Upper lobe of right lung (tissue), 1 donor: ENCODE measurements around the gene TOB2. TPM values are rescaled to one million over a fixed set of nuclear protein-coding genes. Genes with fewer than 3 reads are reported as not detected.
A peak's percentile ranks its signal among the peaks of the same experiment; 100 is the strongest.

Experiments used
- ATAC-seq: fragments of 200-7000 bp; cut with Tn5 transposase; one replicate; pipeline ENCODE4 v1.9.1; 2020; ENCODE audit warnings: mild to moderate bottlenecking, moderate library complexity
- DNase-seq: peaks from one replicate; pipeline ENCODE4 v3.0.0-alpha.2; 2020
- H3K27ac ChIP-seq: fragments of 200-600 bp; one replicate; pipeline ENCODE4 v1.8.0; 2022
- H3K27me3 ChIP-seq: fragments of 200-600 bp; one replicate; pipeline ENCODE4 v1.8.0; 2022; ENCODE audit warnings: mild to moderate bottlenecking
- H3K36me3 ChIP-seq: fragments of 200-600 bp; one replicate; pipeline ENCODE4 v1.8.0; 2022
- H3K4me1 ChIP-seq: fragments of 200-600 bp; one replicate; pipeline ENCODE4 v1.8.0; 2022
- H3K4me3 ChIP-seq: fragments of 200-600 bp; one replicate; pipeline ENCODE4 v1.8.0; 2022; ENCODE audit warnings: mild to moderate bottlenecking
- H3K9me3 ChIP-seq: fragments of 200-600 bp; one replicate; pipeline ENCODE4 v1.8.0; 2022
- CTCF ChIP-seq: fragments of 200-600 bp; IDR thresholded peaks from one replicate; pipeline ENCODE4 v1.8.0; 2022; ENCODE audit warnings: antibody characterized with exemption
- intact Hi-C: fragments of 100-400 bp; cut with DNase I; formaldehyde crosslinking; loops from one replicate; pipeline ENCODE4 v1.11.0; 2022
- total RNA-seq: library from RNA; stranded (reverse); fragmentation: NEBNext Ultra II Directional; extraction: Animal tissue kit (Norgen Biotek cat#: 25700); gene quantifications from one replicate; pipeline ENCODE4 v1.2.1, GENCODE V29; 2021
- donor health status: DM: no; HTN: yes; CAD: no; lungs with severe emphysema.

Gene TOB2
- total RNA-seq, 1 donor from 2014 or later: 47.7 TPM

- no peak for ATAC-seq
- intact Hi-C loops: no loop called here
- DNase-seq: no peak
- no peaks in the 10 kb centered on the region for H3K4me1 ChIP-seq
- H3K27ac ChIP-seq: no peak overlapping the region
- TF ChIP-seq CTCF: no peak
- no peaks in the 10 kb centered on the region for H3K9me3 ChIP-seq
- H3K27me3 ChIP-seq: no peaks in the 10 kb centered on the region
- no peak overlapping the region for H3K4me3 ChIP-seq
- H3K36me3 ChIP-seq: peaks cover 58% of the 10 kb centered on the region
Measured at GRCh38 chr22:41459431-41459830, 12.8 kb upstream of the TOB2 start.

GRCh38 chr22:41458161-41458728 is 11.6 kb upstream of the TOB2 start:
- Histone ChIP-seq H3K4me3 (no peak overlapping the region), H3K36me3 (peaks cover 48% of the 10 kb centered on the region), H3K9me3 (no peaks in the 10 kb centered on the region), H3K27me3 (no peaks in the 10 kb centered on the region), H3K27ac (no peak overlapping the region), H3K4me1 (no peaks in the 10 kb centered on the region)
- intact Hi-C loops: no loop called here
- no peak for TF ChIP-seq CTCF
- ATAC-seq (no peak), DNase-seq (no peak)

- peak; percentile 96 for DNase-seq
- peaks cover 5% of the 10 kb centered on the region for H3K4me1 ChIP-seq
- H3K4me3 ChIP-seq: peak overlapping the region; percentile 93
- ATAC-seq: peak; percentile 85
- H3K27ac ChIP-seq: peak overlapping the region; percentile 99
- H3K36me3 ChIP-seq: no peaks in the 10 kb centered on the region
- TF ChIP-seq CTCF: no peak
- H3K27me3 ChIP-seq: no peaks in the 10 kb centered on the region
- H3K9me3 ChIP-seq: no peaks in the 10 kb centered on the region
- intact Hi-C loops: no loop called here
Measured at GRCh38 chr22:41448189-41448808, 1.7 kb upstream of the TOB2 start.

- DNase-seq (peak; percentile 87), ATAC-seq (peak; percentile 40)
- H3K4me3 ChIP-seq: peak overlapping the region; percentile 93
- no peaks in the 10 kb centered on the region for H3K9me3 ChIP-seq
- no peak for TF ChIP-seq CTCF
- H3K4me1 ChIP-seq: peaks cover 7% of the 10 kb centered on the region
- intact Hi-C loops: no loop called here
- H3K27me3 ChIP-seq: no peaks in the 10 kb centered on the region
- H3K36me3 ChIP-seq: no peaks in the 10 kb centered on the region
- H3K27ac ChIP-seq: peak overlapping the region; percentile 99
Measured at GRCh38 chr22:41447435-41448188, 1.0 kb upstream of the TOB2 start.

- peak; percentile 77 for DNase-seq
- peak overlapping the region; percentile 93 for H3K4me3 ChIP-seq
- H3K36me3 ChIP-seq: peaks cover 8% of the 10 kb centered on the region
- H3K27ac ChIP-seq: peak overlapping the region; percentile 99
- no peaks in the 10 kb centered on the region for H3K27me3 ChIP-seq
- intact Hi-C loops: no loop called here
- H3K9me3 ChIP-seq: no peaks in the 10 kb centered on the region
- TF ChIP-seq CTCF: no peak
- no peak for ATAC-seq
- H3K4me1 ChIP-seq: peaks cover 7% of the 10 kb centered on the region
Measured at GRCh38 chr22:41446057-41446501, 522 bp downstream of the TOB2 start.
